Activated T-helper 1 cell treated with anti-CD3 and anti-CD28 coated beads, Interleukin-2, amount 50 U/mL, for 16 hours (primary cell): ENCODE results near the gene SLC38A3.
"Not testable (repeated sequence)": the region's sequence is repeated elsewhere in the genome, so short reads cannot be mapped to it uniquely, and the experiment has no call there.

Experiments used
- DNase-seq, 2 donors: peaks; one replicate each; pipeline ENCODE4 v3.0.0-alpha.2; 2020; ENCODE audit warnings: low read depth in 1 of 2, low spot score in 1 of 2

SLC38A3 gene

GRCh38 chr3:50210176-50210509, 5.1 kb downstream of the SLC38A3 start:
- DNase-seq: no peak

- no peak for DNase-seq
These were observed 5.7 kb downstream of the SLC38A3 start for GRCh38 chr3:50210510-50211367.

GRCh38 chr3:50211368-50211717, 6.3 kb downstream of the SLC38A3 start:
- not testable (repeated sequence) for DNase-seq

- DNase-seq: no peak
These were observed 6.9 kb downstream of the SLC38A3 start for GRCh38 chr3:50211930-50212329.

- no peak for DNase-seq
These were observed 7.4 kb downstream of the SLC38A3 start for GRCh38 chr3:50212502-50212901.

- no peak for DNase-seq
These were observed 7.9 kb downstream of the SLC38A3 start for GRCh38 chr3:50212971-50213370.

- DNase-seq: no peak
These were observed 8.3 kb downstream of the SLC38A3 start for GRCh38 chr3:50213373-50213772.

- no peak for DNase-seq
These were observed 9.8 kb downstream of the SLC38A3 start for GRCh38 chr3:50214824-50215223.

GRCh38 chr3:50215529-50215928, 10.5 kb downstream of the SLC38A3 start:
- DNase-seq: no peak

GRCh38 chr3:50217681-50218080, 12.6 kb downstream of the SLC38A3 start:
- no peak for DNase-seq

- DNase-seq: no peak
These were observed 13.4 kb downstream of the SLC38A3 start for GRCh38 chr3:50218448-50218847.

- DNase-seq: no peak
These were observed 14.2 kb downstream of the SLC38A3 start for GRCh38 chr3:50219285-50219684.

- no peak for DNase-seq
These were observed 15.0 kb downstream of the SLC38A3 start for GRCh38 chr3:50220109-50220508.

- DNase-seq: no peak
These were observed 16.0 kb downstream of the SLC38A3 start for GRCh38 chr3:50221051-50221410.

- no peak for DNase-seq
These were observed 16.5 kb downstream of the SLC38A3 start for GRCh38 chr3:50221411-50222168.

GRCh38 chr3:50222169-50222528, 17.1 kb downstream of the SLC38A3 start:
- DNase-seq: no peak

- DNase-seq: no peak
These were observed 19.6 kb downstream of the SLC38A3 start for GRCh38 chr3:50224639-50225038.

- no peak for DNase-seq
These were observed 21.9 kb downstream of the SLC38A3 start for GRCh38 chr3:50226888-50227389.

- peak; percentile 81 to 88 for DNase-seq
These were observed 22.5 kb downstream of the SLC38A3 start for GRCh38 chr3:50227390-50228183.

GRCh38 chr3:50228184-50228763, 23.2 kb downstream of the SLC38A3 start:
- DNase-seq: not testable (repeated sequence)

GRCh38 chr3:50229490-50229889, 24.4 kb downstream of the SLC38A3 start:
- no peak for DNase-seq
